Tibial nerve (tissue), 4 donors: Measurements from ENCODE around the gene NSFL1C. TPM values are rescaled to one million over a fixed set of nuclear protein-coding genes. Genes with fewer than 3 reads are reported as not detected.

Experiments
- DNase-seq, 2 donors: peaks; one replicate each; pipeline ENCODE4 v3.0.0-alpha.2; 2019; ENCODE audit warnings: low spot score in 2 of 2
- H3K27ac ChIP-seq, 4 donors: fragments of 200-600 bp; sonication (generic) in 3 of 4; one replicate each; pipeline ENCODE4 v1.5.1; 2017 to 2019; ENCODE audit warnings: mild to moderate bottlenecking in 1 of 4
- H3K27me3 ChIP-seq, 2 donors: fragments of 200-600 bp; sonication (generic) in 1 of 2; one replicate each; pipeline versions ENCODE4 v1.5.1 to v1.6.0; 2017 to 2019
- H3K36me3 ChIP-seq, 3 donors: fragments of 200-600 bp; sonication (generic); one replicate each; pipeline ENCODE4 v1.5.1; 2018 to 2019
- H3K4me1 ChIP-seq, 4 donors: fragments of 200-600 bp; sonication (generic) in 3 of 4; one replicate each; pipeline ENCODE4 v1.5.1; 2017 to 2019
- H3K4me3 ChIP-seq, 4 donors: fragments of 200-600 bp; sonication (generic) in 3 of 4; one replicate each; pipeline ENCODE4 v1.5.1; 2017 to 2019; ENCODE audit warnings: mild to moderate bottlenecking in 1 of 4, moderate library complexity in 1 of 4
- H3K9me3 ChIP-seq, 4 donors: fragments of 200-600 bp; sonication (generic) in 3 of 4; one replicate each; pipeline ENCODE4 v1.5.1; 2017 to 2019
- EP300 ChIP-seq, 2 donors: sonication (generic); formaldehyde crosslinking; IDR thresholded peaks; one replicate each; pipeline ENCODE4 v1.6.1; 2017; ENCODE audit warnings: antibody characterized with exemption in 2 of 2, mild to moderate bottlenecking in 1 of 2
- POLR2A ChIP-seq, 2 donors: fragments of 450-650 bp; IDR thresholded peaks; one replicate each; pipeline ENCODE4 v1.6.1; 2017; ENCODE audit warnings: antibody characterized with exemption in 2 of 2, mild to moderate bottlenecking in 2 of 2, moderate library complexity in 2 of 2
- WGBS, 2 donors: methylation state at CpG; one replicate each; pipeline ENCODE4 v1.1.5; 2018; 5-methylcytosine and 5-hydroxymethylcytosine counted together
- total RNA-seq, 4 donors: library from RNA; depleted of rRNA; stranded (reverse); fragments of >200 nt; gene quantifications; one replicate each; pipeline ENCODE4 v1.1.0, GENCODE V29; 2016
- TF ChIP-seq, protein P1 (sequence below), 5 experiments: fragments of 200-600 bp in 3 of 5; fragments of 450-650 bp in 2 of 5; sonication (generic) in 3 of 5; IDR thresholded peaks; one replicate each; pipeline ENCODE4 v1.5.1; 2016 to 2019; ENCODE audit warnings: antibody characterized with exemption in 5 of 5, mild to moderate bottlenecking in 3 of 5, moderate library complexity in 2 of 5

The NSFL1C gene
- total RNA-seq, 4 donors from 2014 or later = 31.0 to 71.4 (median 49.9) TPM

- no peaks in the 10 kb centered on the region for H3K4me1 ChIP-seq
- peak overlapping the region; percentile 6 to 44 (median 14) for H3K4me3 ChIP-seq
- H3K27ac ChIP-seq = peak overlapping the region in 3 of 4 donors; percentile 29 to 71 (median 64)
- H3K27me3 ChIP-seq = no peaks in the 10 kb centered on the region
- no peaks in the 10 kb centered on the region for H3K9me3 ChIP-seq
- no peak for DNase-seq
- no peaks in the 10 kb centered on the region for H3K36me3 ChIP-seq
- WGBS, 2 donors = 55 to 75% methylated on average over 8 to 9 of the region's 9 CpGs
- TF ChIP-seq EP300 (IDR thresholded peaks at IDR 0.05) (no peak), POLR2A (IDR thresholded peaks at IDR 0.05) (no peak)
- TF ChIP-seq, protein P1, sequence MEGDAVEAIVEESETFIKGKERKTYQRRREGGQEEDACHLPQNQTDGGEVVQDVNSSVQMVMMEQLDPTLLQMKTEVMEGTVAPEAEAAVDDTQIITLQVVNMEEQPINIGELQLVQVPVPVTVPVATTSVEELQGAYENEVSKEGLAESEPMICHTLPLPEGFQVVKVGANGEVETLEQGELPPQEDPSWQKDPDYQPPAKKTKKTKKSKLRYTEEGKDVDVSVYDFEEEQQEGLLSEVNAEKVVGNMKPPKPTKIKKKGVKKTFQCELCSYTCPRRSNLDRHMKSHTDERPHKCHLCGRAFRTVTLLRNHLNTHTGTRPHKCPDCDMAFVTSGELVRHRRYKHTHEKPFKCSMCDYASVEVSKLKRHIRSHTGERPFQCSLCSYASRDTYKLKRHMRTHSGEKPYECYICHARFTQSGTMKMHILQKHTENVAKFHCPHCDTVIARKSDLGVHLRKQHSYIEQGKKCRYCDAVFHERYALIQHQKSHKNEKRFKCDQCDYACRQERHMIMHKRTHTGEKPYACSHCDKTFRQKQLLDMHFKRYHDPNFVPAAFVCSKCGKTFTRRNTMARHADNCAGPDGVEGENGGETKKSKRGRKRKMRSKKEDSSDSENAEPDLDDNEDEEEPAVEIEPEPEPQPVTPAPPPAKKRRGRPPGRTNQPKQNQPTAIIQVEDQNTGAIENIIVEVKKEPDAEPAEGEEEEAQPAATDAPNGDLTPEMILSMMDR (IDR thresholded peaks at IDR 0.05) = no peak
Observed at GRCh38 chr20:1490643-1491195, 24.1 kb upstream of the NSFL1C start.

- 67 to 69% methylated on average over 6 of the region's 6 CpGs for WGBS, 2 donors
- Histone ChIP-seq H3K36me3 (no peaks in the 10 kb centered on the region), H3K9me3 (no peaks in the 10 kb centered on the region), H3K27me3 (no peaks in the 10 kb centered on the region), H3K27ac (peak overlapping the region in 3 of 4 donors; percentile 19 to 71 (median 69)), H3K4me3 (peak overlapping the region in 2 of 4 donors; percentile 19 to 44), H3K4me1 (no peaks in the 10 kb centered on the region)
- TF ChIP-seq, protein P1 (IDR thresholded peaks at IDR 0.05) = no peak
- TF ChIP-seq EP300 (IDR thresholded peaks at IDR 0.05) = peak in 1 of 2 donors; percentile 44
- TF ChIP-seq POLR2A (IDR thresholded peaks at IDR 0.05) = peak in 1 of 2 donors; percentile 9
- peak in 1 of 2 donors; percentile 37 for DNase-seq
Observed at GRCh38 chr20:1489764-1490436, 23.3 kb upstream of the NSFL1C start.

GRCh38 chr20:1489325-1489724 lies 22.7 kb upstream of the NSFL1C start:
- TF ChIP-seq, protein P1 (IDR thresholded peaks at IDR 0.05) = no peak
- no peak for TF ChIP-seq EP300 (IDR thresholded peaks at IDR 0.05)
- TF ChIP-seq POLR2A (IDR thresholded peaks at IDR 0.05) = no peak
- no peaks in the 10 kb centered on the region for H3K36me3 ChIP-seq
- H3K27me3 ChIP-seq = no peaks in the 10 kb centered on the region
- peak overlapping the region in 1 of 4 donors; percentile 44 for H3K4me3 ChIP-seq
- WGBS, 2 donors = 73 to 78% methylated on average over 2 of the region's 2 CpGs
- H3K27ac ChIP-seq = peak overlapping the region in 3 of 4 donors; percentile 11 to 69 (median 68)
- no peak for DNase-seq
- no peaks in the 10 kb centered on the region for H3K4me1 ChIP-seq
- H3K9me3 ChIP-seq = no peaks in the 10 kb centered on the region

DNA sequence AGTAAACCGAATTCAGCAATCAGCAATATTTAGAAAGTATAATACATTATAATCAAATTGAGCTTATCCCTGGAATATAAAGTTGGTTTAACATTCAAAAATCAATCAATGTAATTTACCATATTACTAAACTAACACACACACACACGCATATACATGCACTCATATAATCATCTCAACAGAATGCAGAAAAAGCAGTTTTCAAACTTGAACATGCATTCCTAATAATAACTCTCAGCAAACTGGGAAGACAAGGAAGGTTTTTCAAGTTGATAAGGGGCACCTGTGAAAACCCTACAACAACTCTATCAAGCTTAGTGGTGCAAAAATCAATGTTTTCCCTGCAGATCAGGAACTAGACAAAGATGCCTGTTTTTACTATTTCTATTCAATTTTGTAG lies 19.9 kb upstream of the NSFL1C start:
- Histone ChIP-seq H3K27ac (no peak overlapping the region), H3K4me3 (no peak overlapping the region), H3K36me3 (no peaks in the 10 kb centered on the region), H3K4me1 (no peaks in the 10 kb centered on the region), H3K27me3 (no peaks in the 10 kb centered on the region), H3K9me3 (no peaks in the 10 kb centered on the region)
- TF ChIP-seq, protein P1 (IDR thresholded peaks at IDR 0.05) = no peak
- TF ChIP-seq EP300 (IDR thresholded peaks at IDR 0.05) (no peak), POLR2A (IDR thresholded peaks at IDR 0.05) (no peak)
- DNase-seq = no peak
- 82 to 84% methylated on average over 2 of the region's 2 CpGs for WGBS, 2 donors

- Histone ChIP-seq H3K27me3 (no peaks in the 10 kb centered on the region), H3K4me1 (no peaks in the 10 kb centered on the region), H3K9me3 (no peaks in the 10 kb centered on the region), H3K27ac (no peak overlapping the region), H3K4me3 (no peak overlapping the region), H3K36me3 (no peaks in the 10 kb centered on the region)
- TF ChIP-seq EP300 (IDR thresholded peaks at IDR 0.05) (no peak), POLR2A (IDR thresholded peaks at IDR 0.05) (no peak)
- TF ChIP-seq, protein P1 (IDR thresholded peaks at IDR 0.05) = no peak
- 45 to 46% methylated on average over 5 of the region's 5 CpGs for WGBS, 2 donors
- DNase-seq = no peak
Observed at GRCh38 chr20:1484438-1485116, 17.9 kb upstream of the NSFL1C start.
